ENCODE results near the gene MTCH1. TPM values are rescaled to one million over a fixed set of nuclear protein-coding genes. Genes with fewer than 3 reads are reported as not detected.

The MTCH1 gene
- total RNA-seq, 1 donor from 2014 or later, result 163 TPM

DNA sequence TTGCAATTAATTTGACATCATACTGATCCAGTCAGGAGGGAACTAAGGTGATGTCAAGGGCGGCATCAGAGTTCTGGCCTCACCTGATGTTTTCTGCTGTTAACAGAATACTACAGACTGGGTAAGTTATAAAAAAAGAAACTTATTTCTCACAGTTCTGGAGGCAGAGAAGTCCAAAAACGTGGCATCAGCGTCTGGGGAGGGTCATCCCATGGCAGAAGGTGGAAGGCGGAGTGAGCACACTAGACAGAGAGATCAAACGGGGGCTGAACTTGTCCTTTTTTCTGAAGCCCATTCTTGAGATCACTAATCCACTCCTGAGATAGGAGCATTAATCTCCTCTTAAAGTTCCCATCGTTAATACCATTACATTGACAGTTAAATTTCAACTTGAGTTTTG is 3.3 kb upstream of the MTCH1 start:
- H3K4me3 Mint-ChIP-seq, result no peak overlapping the region

GRCh38 chr6:36986704-36987047 is 680 bp upstream of the MTCH1 start:
- H3K9me3 Mint-ChIP-seq, result peaks cover 3% of the 10 kb centered on the region
- H3K36me3 Mint-ChIP-seq, result peaks cover 5% of the 10 kb centered on the region
- DNase-seq (ENCODE audit: extremely low spot score, unreplicated experiment), result no peak
- H3K27me3 Mint-ChIP-seq, result no peaks in the 10 kb centered on the region
- H3K27ac Mint-ChIP-seq, result peak overlapping the region; percentile 98
- peaks cover 19% of the 10 kb centered on the region for H3K4me1 Mint-ChIP-seq (ENCODE audit: unreplicated experiment)
- TF ChIP-seq, protein P1, sequence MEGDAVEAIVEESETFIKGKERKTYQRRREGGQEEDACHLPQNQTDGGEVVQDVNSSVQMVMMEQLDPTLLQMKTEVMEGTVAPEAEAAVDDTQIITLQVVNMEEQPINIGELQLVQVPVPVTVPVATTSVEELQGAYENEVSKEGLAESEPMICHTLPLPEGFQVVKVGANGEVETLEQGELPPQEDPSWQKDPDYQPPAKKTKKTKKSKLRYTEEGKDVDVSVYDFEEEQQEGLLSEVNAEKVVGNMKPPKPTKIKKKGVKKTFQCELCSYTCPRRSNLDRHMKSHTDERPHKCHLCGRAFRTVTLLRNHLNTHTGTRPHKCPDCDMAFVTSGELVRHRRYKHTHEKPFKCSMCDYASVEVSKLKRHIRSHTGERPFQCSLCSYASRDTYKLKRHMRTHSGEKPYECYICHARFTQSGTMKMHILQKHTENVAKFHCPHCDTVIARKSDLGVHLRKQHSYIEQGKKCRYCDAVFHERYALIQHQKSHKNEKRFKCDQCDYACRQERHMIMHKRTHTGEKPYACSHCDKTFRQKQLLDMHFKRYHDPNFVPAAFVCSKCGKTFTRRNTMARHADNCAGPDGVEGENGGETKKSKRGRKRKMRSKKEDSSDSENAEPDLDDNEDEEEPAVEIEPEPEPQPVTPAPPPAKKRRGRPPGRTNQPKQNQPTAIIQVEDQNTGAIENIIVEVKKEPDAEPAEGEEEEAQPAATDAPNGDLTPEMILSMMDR (conservative IDR thresholded peaks at IDR 0.05), result no peak
- peak overlapping the region; percentile 100 for H3K4me3 Mint-ChIP-seq

More for the DNA sequence above, 3.3 kb upstream of the MTCH1 start:
- DNase-seq (ENCODE audit: extremely low spot score, unreplicated experiment), result no peak
- Mint-ChIP-seq H3K4me1 (ENCODE audit: unreplicated experiment) (peaks cover 14% of the 10 kb centered on the region), H3K27ac (no peak overlapping the region), H3K27me3 (peaks cover 7% of the 10 kb centered on the region), H3K36me3 (no peaks in the 10 kb centered on the region), H3K9me3 (peaks cover 3% of the 10 kb centered on the region)
- TF ChIP-seq, protein P1 (conservative IDR thresholded peaks at IDR 0.05), result no peak

DNA sequence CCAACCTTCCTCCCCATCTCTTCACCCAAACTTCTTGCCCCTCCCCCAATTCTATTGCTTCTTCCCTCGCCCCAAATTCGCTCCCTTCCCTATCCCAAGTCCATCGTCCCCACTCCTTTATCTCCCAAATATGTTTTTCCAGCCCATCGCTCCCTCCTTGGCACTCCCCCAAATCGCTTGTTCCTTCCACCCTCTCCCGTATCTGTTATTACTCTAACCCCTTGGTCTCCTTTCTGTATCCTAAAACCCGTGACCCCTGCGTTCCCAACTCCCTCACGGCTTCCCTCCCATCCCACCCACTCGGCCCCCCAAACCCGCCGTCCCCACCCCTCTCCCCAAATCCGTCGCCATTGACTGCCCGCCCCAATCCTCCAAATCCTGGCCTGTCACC is 584 bp downstream of the MTCH1 start:
- H3K4me3 Mint-ChIP-seq, result no peak overlapping the region
- H3K36me3 Mint-ChIP-seq, result peaks cover 6% of the 10 kb centered on the region
- H3K4me1 Mint-ChIP-seq (ENCODE audit: unreplicated experiment), result peaks cover 27% of the 10 kb centered on the region
- H3K9me3 Mint-ChIP-seq, result peaks cover 3% of the 10 kb centered on the region
- H3K27ac Mint-ChIP-seq, result no peak overlapping the region
- TF ChIP-seq, protein P1 (conservative IDR thresholded peaks at IDR 0.05), result no peak
- no peak for DNase-seq (ENCODE audit: extremely low spot score, unreplicated experiment)
- H3K27me3 Mint-ChIP-seq, result no peaks in the 10 kb centered on the region

GRCh38 chr6:36984581-36985416 is 1.2 kb downstream of the MTCH1 start:
- TF ChIP-seq, protein P1 (conservative IDR thresholded peaks at IDR 0.05), result no peak
- H3K9me3 Mint-ChIP-seq, result peaks cover 3% of the 10 kb centered on the region
- peaks cover 30% of the 10 kb centered on the region for H3K4me1 Mint-ChIP-seq (ENCODE audit: unreplicated experiment)
- peaks cover 6% of the 10 kb centered on the region for H3K36me3 Mint-ChIP-seq
- no peak for DNase-seq (ENCODE audit: extremely low spot score, unreplicated experiment)
- H3K4me3 Mint-ChIP-seq, result no peak overlapping the region
- no peaks in the 10 kb centered on the region for H3K27me3 Mint-ChIP-seq
- no peak overlapping the region for H3K27ac Mint-ChIP-seq

- Mint-ChIP-seq H3K36me3 (peaks cover 6% of the 10 kb centered on the region), H3K27me3 (no peaks in the 10 kb centered on the region), H3K9me3 (no peaks in the 10 kb centered on the region), H3K4me1 (ENCODE audit: unreplicated experiment) (peaks cover 38% of the 10 kb centered on the region), H3K27ac (no peak overlapping the region), H3K4me3 (no peak overlapping the region)
- no peak for DNase-seq (ENCODE audit: extremely low spot score, unreplicated experiment)
- TF ChIP-seq, protein P1 (conservative IDR thresholded peaks at IDR 0.05), result no peak
These were observed 2.5 kb downstream of the MTCH1 start for GRCh38 chr6:36983538-36983937.
